Right atrium auricular region (tissue), 2 donors: ENCODE results near the gene EFNA5. TPM values are rescaled to one million over a fixed set of nuclear protein-coding genes. Genes with fewer than 3 reads are reported as not detected.

Source experiments
- DNase-seq: peaks from one replicate; pipeline ENCODE4 v3.0.0-alpha.2; 2019; ENCODE audit warnings: low spot score
- H3K27ac ChIP-seq, 2 donors: fragments of 200-600 bp; sonication (generic); 1 replicate in 1 of 2; 2 replicates in 1 of 2; pipeline ENCODE4 v1.5.1; 2016 to 2019
- H3K27me3 ChIP-seq, 2 donors: fragments of 200-600 bp; sonication (generic); one replicate each; pipeline versions ENCODE4 v1.5.1 to v1.6.0; 2017 to 2019
- H3K36me3 ChIP-seq: fragments of 200-600 bp; sonication (generic); one replicate; pipeline ENCODE4 v1.5.1; 2016
- H3K4me1 ChIP-seq, 2 donors: fragments of 200-600 bp; sonication (generic); one replicate each; pipeline versions ENCODE4 v1.5.1 to v1.6.0; 2017 to 2019
- H3K4me3 ChIP-seq, 2 donors: fragments of 200-600 bp; sonication (generic); 1 replicate in 1 of 2; 2 replicates in 1 of 2; pipeline ENCODE4 v1.5.1; 2017 to 2019; ENCODE audit warnings: mild to moderate bottlenecking in 1 of 2, moderate library complexity in 1 of 2
- H3K9me3 ChIP-seq, 2 donors: fragments of 200-600 bp; sonication (generic); one replicate each; pipeline ENCODE4 v1.5.1; 2019
- total RNA-seq, 2 donors: library from RNA; depleted of rRNA; stranded (reverse); fragments of >200 nt; gene quantifications; one replicate each; pipeline ENCODE4 v1.1.0, GENCODE V29; 2016
- TF ChIP-seq, protein P1 (sequence below), 2 donors: fragments of 200-600 bp; sonication (generic); IDR thresholded peaks; one replicate each; pipeline ENCODE4 v1.5.1; 2019; ENCODE audit warnings: antibody characterized with exemption in 2 of 2

Gene EFNA5
- total RNA-seq, 2 donors from 2014 or later = 17.0 to 19.2 TPM

GRCh38 chr5:107331312-107331711 is 339.4 kb downstream of the EFNA5 start:
- DNase-seq = no peak
- TF ChIP-seq, protein P1, sequence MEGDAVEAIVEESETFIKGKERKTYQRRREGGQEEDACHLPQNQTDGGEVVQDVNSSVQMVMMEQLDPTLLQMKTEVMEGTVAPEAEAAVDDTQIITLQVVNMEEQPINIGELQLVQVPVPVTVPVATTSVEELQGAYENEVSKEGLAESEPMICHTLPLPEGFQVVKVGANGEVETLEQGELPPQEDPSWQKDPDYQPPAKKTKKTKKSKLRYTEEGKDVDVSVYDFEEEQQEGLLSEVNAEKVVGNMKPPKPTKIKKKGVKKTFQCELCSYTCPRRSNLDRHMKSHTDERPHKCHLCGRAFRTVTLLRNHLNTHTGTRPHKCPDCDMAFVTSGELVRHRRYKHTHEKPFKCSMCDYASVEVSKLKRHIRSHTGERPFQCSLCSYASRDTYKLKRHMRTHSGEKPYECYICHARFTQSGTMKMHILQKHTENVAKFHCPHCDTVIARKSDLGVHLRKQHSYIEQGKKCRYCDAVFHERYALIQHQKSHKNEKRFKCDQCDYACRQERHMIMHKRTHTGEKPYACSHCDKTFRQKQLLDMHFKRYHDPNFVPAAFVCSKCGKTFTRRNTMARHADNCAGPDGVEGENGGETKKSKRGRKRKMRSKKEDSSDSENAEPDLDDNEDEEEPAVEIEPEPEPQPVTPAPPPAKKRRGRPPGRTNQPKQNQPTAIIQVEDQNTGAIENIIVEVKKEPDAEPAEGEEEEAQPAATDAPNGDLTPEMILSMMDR (IDR thresholded peaks at IDR 0.05) = no peak
- no peaks in the 10 kb centered on the region for H3K36me3 ChIP-seq
- H3K9me3 ChIP-seq = no peaks in the 10 kb centered on the region
- no peaks in the 10 kb centered on the region for H3K4me1 ChIP-seq
- H3K4me3 ChIP-seq = no peak overlapping the region
- no peak overlapping the region for H3K27ac ChIP-seq
- no peaks in the 10 kb centered on the region for H3K27me3 ChIP-seq

GRCh38 chr5:107330903-107331302 is 339.8 kb downstream of the EFNA5 start:
- DNase-seq = no peak
- no peaks in the 10 kb centered on the region for H3K9me3 ChIP-seq
- no peaks in the 10 kb centered on the region for H3K4me1 ChIP-seq
- H3K27me3 ChIP-seq = no peaks in the 10 kb centered on the region
- no peak overlapping the region for H3K4me3 ChIP-seq
- H3K36me3 ChIP-seq = no peaks in the 10 kb centered on the region
- no peak overlapping the region for H3K27ac ChIP-seq
- TF ChIP-seq, protein P1 (IDR thresholded peaks at IDR 0.05) = no peak

GRCh38 chr5:107329850-107330249 is 340.9 kb downstream of the EFNA5 start:
- Histone ChIP-seq H3K4me1 (no peaks in the 10 kb centered on the region), H3K27me3 (no peaks in the 10 kb centered on the region), H3K4me3 (no peak overlapping the region), H3K36me3 (no peaks in the 10 kb centered on the region), H3K27ac (no peak overlapping the region), H3K9me3 (no peaks in the 10 kb centered on the region)
- TF ChIP-seq, protein P1 (IDR thresholded peaks at IDR 0.05) = no peak
- DNase-seq = no peak
